AG10803 (cell line): ENCODE results near the gene NEURL4.

Experiments
- DNase-seq: peaks from one replicate; pipeline ENCODE4 v3.0.0; 2010; ENCODE audit warnings: low read depth
- H3K4me3 ChIP-seq: 2 replicates; pipeline ENCODE4 v1.5.1; 2011; ENCODE audit warnings: mild to moderate bottlenecking, low read length, control low read depth
- TF ChIP-seq, protein P1 (sequence below): conservative IDR thresholded peaks from 2 replicates; pipeline ENCODE4 v1.5.1; 2011; ENCODE audit warnings: mild to moderate bottlenecking, low read length, control low read depth, inconsistent platforms

Gene NEURL4

GRCh38 chr17:7293159-7293558 lies 36.0 kb downstream of the NEURL4 start:
- no peak for DNase-seq
- H3K4me3 ChIP-seq, result no peak overlapping the region
- TF ChIP-seq, protein P1, sequence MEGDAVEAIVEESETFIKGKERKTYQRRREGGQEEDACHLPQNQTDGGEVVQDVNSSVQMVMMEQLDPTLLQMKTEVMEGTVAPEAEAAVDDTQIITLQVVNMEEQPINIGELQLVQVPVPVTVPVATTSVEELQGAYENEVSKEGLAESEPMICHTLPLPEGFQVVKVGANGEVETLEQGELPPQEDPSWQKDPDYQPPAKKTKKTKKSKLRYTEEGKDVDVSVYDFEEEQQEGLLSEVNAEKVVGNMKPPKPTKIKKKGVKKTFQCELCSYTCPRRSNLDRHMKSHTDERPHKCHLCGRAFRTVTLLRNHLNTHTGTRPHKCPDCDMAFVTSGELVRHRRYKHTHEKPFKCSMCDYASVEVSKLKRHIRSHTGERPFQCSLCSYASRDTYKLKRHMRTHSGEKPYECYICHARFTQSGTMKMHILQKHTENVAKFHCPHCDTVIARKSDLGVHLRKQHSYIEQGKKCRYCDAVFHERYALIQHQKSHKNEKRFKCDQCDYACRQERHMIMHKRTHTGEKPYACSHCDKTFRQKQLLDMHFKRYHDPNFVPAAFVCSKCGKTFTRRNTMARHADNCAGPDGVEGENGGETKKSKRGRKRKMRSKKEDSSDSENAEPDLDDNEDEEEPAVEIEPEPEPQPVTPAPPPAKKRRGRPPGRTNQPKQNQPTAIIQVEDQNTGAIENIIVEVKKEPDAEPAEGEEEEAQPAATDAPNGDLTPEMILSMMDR, result no peak

DNA sequence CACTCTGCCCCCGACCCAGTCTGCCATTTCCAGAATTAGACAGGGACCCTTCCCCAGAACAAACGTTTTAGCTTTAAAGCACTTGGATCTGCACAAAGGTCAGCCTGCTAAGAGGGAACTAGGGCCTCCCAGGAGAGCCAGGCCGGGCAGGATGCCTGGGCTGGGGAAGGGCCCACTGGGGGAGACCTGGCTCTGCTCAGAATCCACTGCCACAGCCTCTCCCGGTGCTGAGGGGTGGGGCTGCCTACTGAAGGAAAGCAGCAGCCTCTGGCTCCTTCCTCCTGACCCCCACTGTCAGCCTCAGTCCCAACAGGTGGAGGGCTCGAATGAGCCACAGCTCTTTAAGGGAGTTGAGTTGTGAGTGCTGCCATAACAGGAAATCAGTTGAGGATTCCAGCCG lies 36.4 kb downstream of the NEURL4 start:
- TF ChIP-seq, protein P1, result no peak
- no peak overlapping the region for H3K4me3 ChIP-seq
- no peak for DNase-seq

- TF ChIP-seq, protein P1, result no peak
- H3K4me3 ChIP-seq, result no peak overlapping the region
- no peak for DNase-seq
Measured at GRCh38 chr17:7292194-7292593, 36.9 kb downstream of the NEURL4 start.

DNA sequence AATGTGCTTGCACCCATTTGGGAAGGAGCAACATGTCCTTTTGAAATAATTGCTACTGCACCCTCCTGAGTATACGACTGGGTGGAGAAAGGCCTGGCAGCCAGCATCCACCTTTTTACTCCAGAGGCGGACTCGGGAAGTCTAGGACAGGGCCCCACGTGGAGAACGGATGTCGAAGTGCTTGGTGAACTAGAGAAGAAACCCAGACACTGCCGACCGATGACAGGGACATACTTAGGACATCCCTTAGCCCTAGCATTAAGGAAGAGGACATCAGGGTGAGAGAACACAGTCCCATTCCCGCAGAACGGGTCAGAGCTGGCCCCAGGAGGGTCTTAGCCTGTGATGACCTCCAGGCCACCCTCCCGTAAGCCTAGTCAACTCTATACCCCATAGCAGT lies 38.5 kb downstream of the NEURL4 start:
- TF ChIP-seq, protein P1, result no peak
- no peak for DNase-seq
- H3K4me3 ChIP-seq, result no peak overlapping the region

GRCh38 chr17:7290166-7290565 lies 39.0 kb downstream of the NEURL4 start:
- no peak overlapping the region for H3K4me3 ChIP-seq
- TF ChIP-seq, protein P1, result no peak
- DNase-seq, result no peak

GRCh38 chr17:7289256-7290032 lies 39.7 kb downstream of the NEURL4 start:
- TF ChIP-seq, protein P1, result no peak
- DNase-seq, result no peak
- no peak overlapping the region for H3K4me3 ChIP-seq

- no peak for DNase-seq
- TF ChIP-seq, protein P1, result no peak
- H3K4me3 ChIP-seq, result no peak overlapping the region
Measured at GRCh38 chr17:7285679-7286078, 43.5 kb downstream of the NEURL4 start.
